H4 (cell line): ENCODE measurements around the gene HOXA5. TPM values are rescaled to one million over a fixed set of nuclear protein-coding genes. Genes with fewer than 3 reads are reported as not detected.

Source experiments
- DNase-seq: peaks from one replicate; pipeline ENCODE4 v3.0.0-alpha.2; 2015; ENCODE audit warnings: low spot score
- total RNA-seq: library from RNA; depleted of rRNA; stranded (reverse); fragments of >200 nt; shearing (Covaris generic); gene quantifications from 2 replicates; pipeline ENCODE4 v1.2.3, GENCODE V29; 2014

The HOXA5 gene
- total RNA-seq, 1 experiment from 2014 or later = 3.6 TPM

GRCh38 chr7:27171637-27172314 lies 28.3 kb upstream of the HOXA5 start:
- DNase-seq = no peak

DNA sequence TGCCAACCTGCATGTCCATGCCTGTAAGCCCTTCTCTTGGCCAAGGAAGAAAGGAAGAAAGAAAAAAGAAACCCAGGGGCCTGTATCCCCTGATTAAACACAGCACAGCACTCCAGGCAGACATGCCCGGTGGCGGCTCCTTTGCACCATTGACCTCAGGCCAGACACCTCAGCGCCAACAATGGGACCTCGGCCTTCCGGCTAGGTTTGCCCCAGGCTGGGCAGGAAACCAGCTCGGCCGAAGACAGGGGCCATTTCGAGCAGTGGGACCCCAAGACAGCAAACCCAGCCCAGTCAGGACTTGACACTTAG lies 27.8 kb upstream of the HOXA5 start:
- no peak for DNase-seq

DNA sequence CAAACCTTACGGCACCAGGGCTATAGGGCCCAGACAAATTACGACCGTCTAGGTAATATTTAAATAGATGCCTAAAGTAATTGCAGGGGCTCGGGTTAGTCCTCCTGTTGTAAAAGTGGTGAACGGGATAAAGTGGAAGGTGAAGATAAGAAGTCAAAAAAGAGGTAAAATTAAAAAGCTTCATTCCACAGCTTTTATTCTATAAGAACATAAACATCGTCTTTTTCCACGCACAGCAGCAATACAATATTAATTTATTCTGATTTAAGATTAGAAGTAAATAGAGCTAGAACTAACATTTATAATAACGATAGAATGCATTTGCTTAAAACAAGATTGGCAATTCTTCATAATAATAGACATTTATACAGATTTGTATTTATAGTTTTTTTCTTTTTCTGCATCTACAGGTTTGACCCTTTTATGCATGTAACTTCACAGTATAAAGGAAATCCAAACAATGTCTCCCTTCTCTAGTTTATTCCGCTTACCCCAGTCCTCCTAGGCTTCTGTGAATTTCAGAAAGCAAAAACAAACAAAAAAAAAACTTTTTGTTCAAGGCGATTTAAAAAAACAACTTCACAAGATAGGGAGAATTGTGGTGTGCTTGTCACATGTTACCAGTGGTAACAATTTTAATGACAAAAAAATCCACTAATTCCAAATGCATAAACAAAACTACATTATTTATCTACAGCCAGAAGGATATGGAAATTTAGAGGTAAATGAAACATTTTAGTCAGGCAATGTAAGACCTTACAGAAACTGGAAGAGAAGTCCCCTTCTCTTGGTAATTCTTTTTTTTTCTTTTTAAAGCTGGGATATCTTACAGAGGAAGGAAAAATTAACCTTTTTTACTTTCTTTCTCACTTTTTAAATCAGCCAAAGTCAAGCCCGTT lies 27.2 kb upstream of the HOXA5 start:
- DNase-seq = no peak

DNA sequence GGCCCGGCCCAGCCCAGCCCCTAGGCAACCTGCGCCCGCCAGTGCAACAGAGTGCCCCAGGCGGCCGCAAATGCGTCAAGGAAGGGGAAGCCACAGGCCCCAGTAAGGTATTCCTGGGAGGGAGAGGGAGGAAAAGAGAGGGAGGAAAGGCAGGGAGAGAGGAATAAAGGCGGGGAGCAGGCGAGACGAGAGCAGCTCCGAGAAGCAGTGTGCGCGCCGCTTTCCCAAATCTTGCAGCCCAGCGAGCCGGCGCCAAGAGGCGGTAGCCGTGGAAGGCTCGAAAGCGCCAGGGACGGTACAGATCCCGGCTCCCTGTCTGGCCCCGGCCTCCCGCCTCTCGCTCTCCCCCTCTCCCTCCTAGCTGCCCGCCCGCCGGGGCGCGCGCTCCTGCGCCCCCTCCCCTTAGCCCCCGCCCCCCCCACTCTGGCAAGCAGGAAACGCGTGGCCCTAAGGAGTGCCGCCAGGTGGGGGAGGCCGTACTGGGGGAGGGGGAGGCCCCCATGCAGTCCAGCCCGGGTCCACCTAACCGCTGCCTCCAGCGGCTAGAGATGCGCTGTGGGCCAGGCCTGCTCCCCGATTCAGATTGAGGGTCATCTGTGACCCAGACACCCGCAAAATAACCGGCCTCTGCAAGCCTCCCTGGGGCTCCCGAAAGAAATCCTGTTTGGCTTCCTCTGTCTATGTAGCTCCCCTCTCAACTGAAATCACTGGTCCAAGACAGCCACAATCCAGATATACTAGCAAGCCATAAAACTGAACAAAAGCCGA lies 26.4 kb upstream of the HOXA5 start:
- no peak for DNase-seq

DNA sequence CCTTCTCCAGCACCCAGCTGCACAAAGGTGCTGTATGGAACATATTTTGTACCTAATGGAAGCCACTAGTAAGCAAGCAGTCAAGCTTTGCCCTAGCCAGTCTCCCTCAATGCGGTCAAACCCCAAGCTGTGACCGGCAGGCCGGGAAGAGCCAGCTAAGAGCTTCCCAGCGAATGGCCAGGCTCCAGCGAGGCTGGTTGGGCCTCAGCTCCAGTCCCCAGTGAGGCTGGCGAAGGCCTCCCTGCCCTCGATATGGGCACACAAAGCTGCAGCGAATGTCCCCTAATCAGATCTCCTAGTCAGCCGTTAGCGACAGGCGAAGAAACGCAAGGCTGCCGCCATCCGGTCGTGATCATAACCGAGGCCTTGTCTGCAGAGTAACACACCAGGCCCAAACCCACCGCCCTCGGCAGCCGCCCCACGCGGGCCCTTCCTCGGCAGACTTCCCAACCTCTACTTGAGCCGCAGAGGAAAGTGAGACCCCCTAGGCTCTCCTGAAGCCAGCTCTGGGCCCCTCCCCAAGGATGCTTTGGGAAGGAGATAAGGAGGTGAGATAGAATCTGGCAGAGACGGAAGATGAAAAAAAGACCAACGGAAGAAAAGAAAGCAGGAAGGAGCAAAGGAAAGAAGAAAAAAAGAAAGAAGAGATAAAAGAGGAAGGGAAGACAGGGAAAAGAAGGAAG lies 24.9 kb upstream of the HOXA5 start:
- DNase-seq = no peak

- DNase-seq = no peak
Measured at GRCh38 chr7:27167916-27168264, 24.4 kb upstream of the HOXA5 start.

GRCh38 chr7:27166531-27167505 lies 23.3 kb upstream of the HOXA5 start:
- no peak for DNase-seq

DNA sequence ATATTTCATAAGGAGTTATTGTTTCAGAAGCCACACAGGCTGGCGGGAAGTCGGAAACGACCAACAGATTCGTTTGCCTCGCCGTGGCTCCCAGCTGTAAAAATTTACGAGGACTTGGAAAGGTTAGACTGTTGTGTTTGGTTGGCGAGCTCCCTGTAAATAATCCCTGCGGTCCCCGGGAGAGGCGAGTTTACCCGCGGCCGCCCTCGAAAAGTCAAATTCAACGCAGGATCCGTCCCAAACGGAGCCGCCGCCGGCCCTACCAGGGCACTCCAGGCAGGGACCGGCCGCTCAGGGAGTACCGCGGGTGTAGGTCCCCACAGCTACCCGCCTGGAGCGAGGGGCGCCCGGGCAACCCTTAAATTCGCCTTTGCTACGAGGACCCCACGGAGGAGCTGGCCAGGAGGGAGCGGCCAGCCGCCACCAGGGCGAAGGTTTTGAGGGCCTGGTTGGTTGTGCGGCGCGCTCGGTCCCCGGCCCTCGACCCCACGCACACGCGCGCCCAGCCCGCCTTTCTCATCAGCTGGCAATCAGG lies 22.6 kb upstream of the HOXA5 start:
- DNase-seq = no peak

GRCh38 chr7:27165089-27165995 lies 21.9 kb upstream of the HOXA5 start, which contains the start of gene HOXA9:
Gene HOXA9 (minus strand): TSS chr7:27165537. CDS start chr7:27165457, 80 bp downstream.
- no peak for DNase-seq

- no peak for DNase-seq
Measured at GRCh38 chr7:27164367-27165088, 21.0 kb upstream of the HOXA5 start.

- no peak for DNase-seq
Measured at GRCh38 chr7:27164045-27164366, 20.5 kb upstream of the HOXA5 start.

- no peak for DNase-seq
Measured at GRCh38 chr7:27163288-27164044, 20.0 kb upstream of the HOXA5 start.

DNA sequence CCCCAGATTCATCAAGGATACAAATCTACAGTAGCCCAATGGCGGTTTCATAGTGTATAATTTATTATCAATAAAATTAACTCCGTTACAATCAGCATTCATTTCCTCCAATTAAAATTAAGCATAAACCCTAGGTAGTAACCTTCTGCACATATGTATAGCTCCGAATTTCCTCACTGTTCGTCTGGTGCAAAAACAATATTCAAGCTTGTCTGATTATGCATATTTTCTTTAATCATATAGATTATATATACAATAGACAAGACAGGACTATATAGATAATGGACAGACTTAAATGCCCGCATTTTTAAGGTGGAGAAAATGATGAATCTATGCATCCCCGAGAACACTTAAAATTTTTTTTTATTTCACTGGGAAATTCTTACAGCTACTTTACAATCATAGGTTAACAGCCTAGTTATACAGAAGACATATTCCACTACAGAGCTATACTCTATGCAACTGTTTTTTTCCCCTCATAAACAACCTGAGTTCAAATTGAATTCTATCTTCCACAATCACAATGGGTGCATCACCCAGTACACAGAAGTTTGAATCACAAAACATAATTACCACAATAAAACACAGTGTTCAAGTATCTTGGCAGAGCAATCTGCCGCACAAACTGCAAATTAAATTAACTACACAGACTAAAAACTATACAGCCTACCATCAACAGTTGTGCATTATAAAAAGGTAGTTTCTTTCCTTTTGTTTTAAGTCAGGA lies 19.2 kb upstream of the HOXA5 start:
- no peak for DNase-seq

DNA sequence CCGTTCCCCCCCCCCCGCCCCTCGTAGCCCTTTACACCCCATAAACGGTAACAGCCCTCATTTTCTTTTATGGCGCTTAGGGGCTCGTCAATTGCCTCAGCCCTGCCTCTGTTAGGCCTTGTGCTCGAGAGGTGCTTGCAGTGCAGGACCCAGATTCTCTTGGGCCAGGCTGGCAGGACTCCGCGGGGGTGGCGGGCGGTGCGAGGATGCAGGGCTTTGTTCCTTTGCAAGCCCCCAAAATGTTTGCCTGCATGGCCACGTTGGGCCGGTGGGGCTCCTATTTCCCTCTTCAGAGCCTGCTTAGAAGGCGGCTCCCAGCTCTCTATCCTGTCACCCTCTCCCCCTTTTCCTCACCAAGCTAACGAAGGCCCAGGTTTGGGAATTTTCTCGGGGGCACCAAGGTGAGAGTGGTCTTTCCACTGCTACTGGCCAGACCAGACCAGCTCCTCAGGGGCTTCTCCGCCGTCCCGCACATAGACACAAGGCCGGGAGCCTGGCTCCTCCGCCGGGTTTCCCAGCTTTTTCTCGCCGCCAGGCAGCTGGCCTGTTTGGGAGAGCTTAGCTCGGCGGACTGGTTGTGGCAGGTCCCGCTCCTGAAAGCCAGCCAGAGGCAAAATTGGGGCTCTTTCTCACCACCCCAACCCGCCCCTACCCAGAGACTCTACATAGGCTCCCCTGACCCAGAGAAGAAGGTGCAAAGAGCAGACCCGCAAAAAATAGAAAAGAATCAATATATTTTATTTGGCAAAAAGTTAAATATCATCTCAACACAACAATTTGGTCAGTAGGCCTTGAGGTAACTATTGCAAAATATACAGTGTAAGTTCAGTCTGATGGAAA lies 18.5 kb upstream of the HOXA5 start:
- no peak for DNase-seq

- DNase-seq = no peak
Measured at GRCh38 chr7:27161214-27161720, 17.8 kb upstream of the HOXA5 start.

GRCh38 chr7:27160546-27161213 lies 17.2 kb upstream of the HOXA5 start:
- peak; percentile 90 for DNase-seq
